NK-92 treated with Interleukin-12 subunit alpha and Interleukin-12 subunit beta, amount 100 ng/mL, for 24 hours (cell line): Measurements from ENCODE around the gene GLT1D1.

ENCODE experiments used
- DNase-seq: peaks from one replicate; lab custom pipeline; 2025; lab: John Stamatoyannopoulos, UW

GLT1D1 gene

GRCh38 chr12:129005416-129005815 is 152.1 kb downstream of the GLT1D1 start:
- DNase-seq = no peak

DNA sequence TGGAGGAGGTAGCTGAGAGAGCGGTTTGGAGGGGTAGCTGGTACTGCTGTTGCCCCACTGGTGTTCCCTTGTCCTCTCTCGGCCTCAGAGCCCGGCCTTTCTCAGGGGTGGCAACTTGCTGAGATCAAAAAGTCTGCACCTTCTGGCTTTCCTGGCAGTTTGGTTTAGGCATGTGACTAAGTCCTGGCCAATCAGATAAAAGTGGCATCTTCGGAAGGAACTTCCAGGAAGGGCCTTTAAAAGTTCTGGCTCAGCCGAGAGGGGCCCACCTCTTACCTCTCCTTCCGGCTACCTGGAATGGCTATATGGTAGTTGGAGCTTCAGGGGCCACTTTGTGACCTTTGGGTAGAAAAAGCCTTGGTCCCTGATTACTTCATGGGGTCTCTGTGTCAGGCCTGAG is 152.6 kb downstream of the GLT1D1 start:
- DNase-seq = no peak

- DNase-seq = no peak
Observed at GRCh38 chr12:129009833-129010622, 156.8 kb downstream of the GLT1D1 start.

DNA sequence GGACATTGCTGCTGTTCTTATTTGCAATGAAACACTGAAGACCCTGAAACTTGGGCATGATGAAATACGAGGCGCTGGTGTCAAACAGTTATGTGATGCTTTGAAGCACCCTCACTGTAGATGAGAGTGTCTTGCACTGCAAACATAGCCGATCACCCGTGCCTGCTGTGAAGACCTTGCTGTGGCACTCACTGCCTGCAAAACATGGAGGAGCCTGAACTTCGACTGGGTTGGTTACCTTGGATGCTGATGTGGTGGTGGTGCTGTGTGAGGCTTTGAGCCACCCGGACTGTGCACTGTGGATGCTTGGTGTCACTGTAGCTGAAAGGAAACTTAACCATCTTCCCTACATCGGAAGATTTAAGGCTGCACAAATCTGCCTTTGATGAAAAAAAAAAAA is 162.9 kb downstream of the GLT1D1 start:
- DNase-seq = no peak

DNA sequence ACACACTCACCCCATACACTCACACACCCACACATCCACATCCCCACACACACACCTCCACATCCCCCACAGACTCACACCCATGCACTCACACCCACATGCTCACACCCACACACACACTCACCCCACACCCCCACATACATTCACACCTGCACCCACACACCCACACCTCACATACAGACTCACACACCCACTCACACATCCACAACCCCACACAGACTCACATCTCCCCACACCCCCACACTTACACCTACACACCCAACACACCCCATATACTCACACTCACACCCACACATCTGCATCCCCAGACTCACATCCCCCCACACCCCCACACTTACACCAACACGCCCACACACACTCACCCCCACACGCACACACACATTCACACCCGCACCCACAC is 171.8 kb downstream of the GLT1D1 start:
- DNase-seq = no peak

- no peak for DNase-seq
Observed at GRCh38 chr12:129028844-129029243, 175.6 kb downstream of the GLT1D1 start.
